H1 (cell line): ENCODE data around the gene GMPR2. TPM values are rescaled to one million over a fixed set of nuclear protein-coding genes. Genes with fewer than 3 reads are reported as not detected.

ENCODE experiments used
- BACH1 ChIP-seq: IDR thresholded peaks from 2 replicates; pipeline ENCODE4 v1.6.1; 2012; ENCODE audit warnings: low read length, improper control_type of control experiment
- CEBPB ChIP-seq: IDR thresholded peaks from 2 replicates; pipeline ENCODE4 v1.6.1; 2012; ENCODE audit warnings: low read depth, low read length
- GABPA ChIP-seq: IDR thresholded peaks from 2 replicates; pipeline ENCODE4 v1.6.1; 2011; ENCODE audit warnings: mild to moderate bottlenecking, low read length, moderate library complexity, borderline replicate concordance; ENCODE audit not compliant: insufficient read depth
- GTF2F1 ChIP-seq: IDR thresholded peaks from 2 replicates; pipeline ENCODE4 v1.6.1; 2012; ENCODE audit warnings: low read depth, low read length, improper control_type of control experiment, borderline replicate concordance
- NRF1 ChIP-seq: IDR thresholded peaks from 2 replicates; pipeline ENCODE4 v1.6.1; 2011; ENCODE audit warnings: mild to moderate bottlenecking, low read depth, low read length, improper control_type of control experiment
- PHF8 ChIP-seq: fragments of 200-600 bp; sonication (generic); conservative IDR thresholded peaks from 2 replicates; pipeline ENCODE4 v1.7.1; 2012; ENCODE audit warnings: low read depth, mild to moderate bottlenecking, inconsistent platforms, low read length, moderate library complexity
- RAD21 ChIP-seq, 2 experiments: IDR thresholded peaks in 1 of 2; conservative IDR thresholded peaks in 1 of 2; 2 replicates each; pipeline ENCODE4 v1.6.1; 2011; ENCODE audit warnings: low read depth in 2 of 2, low read length in 2 of 2, improper control_type of control experiment in 1 of 2, inconsistent platforms in 1 of 2, mild to moderate bottlenecking in 1 of 2, moderate library complexity in 1 of 2
- SP1 ChIP-seq: IDR thresholded peaks from 2 replicates; pipeline ENCODE4 v1.6.1; 2011; ENCODE audit warnings: low read depth, low read length
- TBP ChIP-seq: IDR thresholded peaks from 2 replicates; pipeline ENCODE4 v1.6.1; 2011; ENCODE audit warnings: low read depth, low read length, improper control_type of control experiment
- polyA plus RNA-seq, 7 experiments: library from polyadenylated mRNA; depleted of rRNA in 3 of 7; stranded (reverse) in 5 of 7; unstranded in 2 of 7; fragments of >200 nt in 5 of 7; fragments of 200-250 nt in 2 of 7; gene quantifications; 1 replicate in 5 of 7; 2 replicates in 1 of 7; 4 replicates in 1 of 7; pipeline versions ENCODE4 v1.2.1 to v1.2.3, GENCODE V29; 2011 to 2013; ENCODE audit warnings: missing spikeins in 2 of 7, mixed read lengths in 2 of 7
- total RNA-seq: library from RNA; stranded (reverse); fragmentation: NEBNext Ultra II Directional; extraction: Animal tissue kit (Norgen Biotek cat#: 25700); gene quantifications from 2 replicates; pipeline ENCODE4 v1.2.1, GENCODE V29; 2021
- TF ChIP-seq, protein P1 (sequence below): IDR thresholded peaks from 2 replicates; pipeline ENCODE4 v1.6.1; 2012; ENCODE audit warnings: low read length, inconsistent platforms

Gene GMPR2
- total and polyA plus RNA-seq, 2 of the 8 experiments (the other 6 are each of a cell fraction or from before 2014, with no cell fraction given): 61.6 to 85.3 TPM

DNA sequence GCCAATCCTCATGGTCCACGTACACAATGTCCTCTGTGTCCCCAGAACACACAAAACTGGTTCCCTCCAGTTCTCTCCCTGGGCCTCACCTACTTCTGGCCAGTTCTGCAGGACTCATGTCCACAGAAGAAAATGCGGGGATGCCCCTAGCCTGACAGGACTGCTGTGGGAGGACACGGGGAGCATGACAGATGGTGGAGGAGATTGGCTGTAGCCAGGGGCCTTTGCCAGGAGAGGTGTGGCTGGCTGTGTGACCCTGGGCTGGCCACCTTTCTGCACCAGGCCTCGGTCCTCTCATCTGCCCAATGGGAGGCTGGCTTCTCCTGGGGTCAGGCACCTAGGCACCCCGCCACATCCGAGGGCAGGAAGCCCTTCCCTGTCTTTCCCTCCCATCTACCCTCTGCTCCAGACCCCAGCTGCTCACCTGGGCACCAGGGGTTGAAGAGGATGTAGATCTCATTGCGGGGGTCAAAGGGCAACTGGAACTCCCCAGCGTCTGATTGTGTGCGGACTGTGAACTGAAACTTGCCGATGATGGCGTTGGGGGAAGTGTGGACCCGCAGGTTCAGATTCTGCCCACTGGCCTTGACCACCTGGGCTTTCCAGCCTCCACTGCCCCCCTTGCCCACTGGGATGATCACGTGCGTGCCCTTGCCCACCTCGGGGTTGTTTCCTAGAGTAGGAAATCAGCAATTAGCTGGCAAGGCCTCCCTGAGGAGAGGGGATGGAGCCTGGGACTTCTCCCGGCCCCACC is 27.5 kb downstream of the GMPR2 start (continued):
- TF ChIP-seq GTF2F1 (no peak), SP1 (no peak), GABPA (no peak), NRF1 (no peak), CEBPB (no peak), RAD21 (IDR thresholded peaks at IDR 0.05 in 1 of 2, conservative IDR thresholded peaks at IDR 0.05 in 1 of 2; ENCODE audit: low read depth in 2 of 2, low read length in 2 of 2) (no peak), BACH1 (no peak), TBP (no peak), PHF8 (no peak)
- TF ChIP-seq, protein P1, sequence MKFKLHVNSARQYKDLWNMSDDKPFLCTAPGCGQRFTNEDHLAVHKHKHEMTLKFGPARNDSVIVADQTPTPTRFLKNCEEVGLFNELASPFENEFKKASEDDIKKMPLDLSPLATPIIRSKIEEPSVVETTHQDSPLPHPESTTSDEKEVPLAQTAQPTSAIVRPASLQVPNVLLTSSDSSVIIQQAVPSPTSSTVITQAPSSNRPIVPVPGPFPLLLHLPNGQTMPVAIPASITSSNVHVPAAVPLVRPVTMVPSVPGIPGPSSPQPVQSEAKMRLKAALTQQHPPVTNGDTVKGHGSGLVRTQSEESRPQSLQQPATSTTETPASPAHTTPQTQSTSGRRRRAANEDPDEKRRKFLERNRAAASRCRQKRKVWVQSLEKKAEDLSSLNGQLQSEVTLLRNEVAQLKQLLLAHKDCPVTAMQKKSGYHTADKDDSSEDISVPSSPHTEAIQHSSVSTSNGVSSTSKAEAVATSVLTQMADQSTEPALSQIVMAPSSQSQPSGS: no peak
- TF ChIP-seq, all 59 proteins: peak for 0
